Measurements from ENCODE around the gene MCCD1.
"Not testable (repeated sequence)": the region's sequence is repeated elsewhere in the genome, so short reads cannot be mapped to it uniquely, and the experiment has no call there.

MCCD1 gene, protein sequence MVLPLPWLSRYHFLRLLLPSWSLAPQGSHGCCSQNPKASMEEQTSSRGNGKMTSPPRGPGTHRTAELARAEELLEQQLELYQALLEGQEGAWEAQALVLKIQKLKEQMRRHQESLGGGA

DNA sequence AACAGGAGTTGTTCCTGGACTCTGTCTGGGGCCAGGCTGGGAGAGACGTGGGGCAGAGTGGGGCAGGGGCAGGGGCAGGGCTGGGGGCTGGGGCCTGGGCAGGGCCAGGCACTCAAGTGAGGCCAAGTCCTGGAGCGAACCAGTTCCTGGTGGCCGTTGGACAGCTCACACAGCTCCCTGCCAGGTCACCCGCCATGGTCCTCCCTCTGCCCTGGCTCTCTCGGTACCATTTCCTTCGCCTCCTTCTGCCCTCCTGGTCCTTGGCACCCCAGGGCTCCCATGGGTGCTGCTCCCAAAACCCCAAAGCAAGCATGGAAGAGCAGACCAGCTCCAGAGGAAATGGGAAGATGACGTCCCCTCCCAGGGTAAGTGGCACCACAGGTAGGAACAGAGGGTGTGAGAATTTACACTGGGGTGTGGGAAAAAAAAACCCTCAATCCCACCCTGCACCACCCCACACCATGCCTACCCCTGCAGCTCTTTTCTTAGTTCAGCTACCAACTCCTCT is at the start of gene MCCD1:
MCCD1 (plus strand) TSS at position 142 of the 508 bp plus-strand sequence; CDS start at position 195, 53 bp downstream.
- H3K27me3 ChIP-seq (ENCODE audit: insufficient read depth, low read length), result no peaks in the 10 kb centered on the region
- no peak within 1 kb of the TSS for H3K27ac ChIP-seq (ENCODE audit: low read length)
- H3K9me3 ChIP-seq (ENCODE audit: insufficient read depth, low read depth, low read length), result no peaks in the 10 kb centered on the region
- no peak within 1 kb of the TSS for H3K4me3 ChIP-seq (ENCODE audit: low read length)
- peaks cover 47% of the 10 kb centered on the region for H3K36me3 ChIP-seq (ENCODE audit: insufficient read depth, low read depth, low read length)
- no peaks in the 10 kb centered on the region for H3K4me1 ChIP-seq (ENCODE audit: insufficient read depth, low read length)
- 0 out of 2 replicates have a peak within 1 kb of the TSS, but pooled peaks have one; percentile 15 for H3K9ac ChIP-seq (ENCODE audit: low read depth, low read length)

DNA sequence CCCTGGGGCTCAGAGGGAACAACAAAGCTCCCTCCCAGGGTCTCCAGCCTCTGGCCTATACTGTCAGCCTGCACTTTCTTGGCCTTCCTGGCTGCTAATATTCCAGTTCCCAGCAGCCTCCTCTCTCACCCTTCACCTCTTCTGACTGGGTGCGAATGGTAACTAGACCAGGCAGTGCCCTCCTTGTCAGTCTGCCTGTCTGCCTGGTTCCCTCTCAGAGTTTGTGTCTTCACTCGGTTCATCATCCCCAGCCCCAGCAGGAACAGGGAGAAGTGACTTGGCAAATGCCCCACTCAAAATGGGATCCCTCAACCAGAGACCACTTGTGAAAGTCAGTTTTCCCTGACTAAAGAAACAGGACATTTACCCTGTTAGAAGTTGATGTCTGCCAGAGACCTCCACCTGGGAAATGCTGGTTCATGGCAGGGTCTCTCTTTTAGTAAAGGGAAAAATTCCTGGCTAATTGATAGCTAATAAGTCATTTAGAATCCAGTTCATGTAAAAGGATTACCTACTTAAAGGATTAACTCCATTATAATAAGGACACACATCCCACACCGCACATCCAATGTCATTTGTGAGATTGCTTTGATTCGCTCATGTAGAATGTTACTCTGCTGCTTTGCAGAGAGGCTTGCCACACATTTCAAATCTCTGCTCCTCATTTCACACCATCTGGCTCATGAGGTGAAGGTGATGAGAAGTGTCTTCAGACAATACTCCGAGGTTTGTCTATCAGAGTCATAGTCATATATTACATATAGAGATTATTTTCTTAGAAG is 49.4 kb upstream of the MCCD1 start:
- Histone ChIP-seq H3K27ac (ENCODE audit: low read length) (no peak overlapping the region), H3K27me3 (ENCODE audit: insufficient read depth, low read length) (peaks cover 13% of the 10 kb centered on the region; the same call in 1 of the 2 replicates), H3K9me3 (ENCODE audit: insufficient read depth, low read depth, low read length) (no peaks in the 10 kb centered on the region), H3K9ac (ENCODE audit: low read depth, low read length) (no peak overlapping the region), H3K36me3 (ENCODE audit: insufficient read depth, low read depth, low read length) (no peaks in the 10 kb centered on the region), H3K4me1 (ENCODE audit: insufficient read depth, low read length) (no peaks in the 10 kb centered on the region), H3K4me3 (ENCODE audit: low read length) (no peak overlapping the region)

DNA sequence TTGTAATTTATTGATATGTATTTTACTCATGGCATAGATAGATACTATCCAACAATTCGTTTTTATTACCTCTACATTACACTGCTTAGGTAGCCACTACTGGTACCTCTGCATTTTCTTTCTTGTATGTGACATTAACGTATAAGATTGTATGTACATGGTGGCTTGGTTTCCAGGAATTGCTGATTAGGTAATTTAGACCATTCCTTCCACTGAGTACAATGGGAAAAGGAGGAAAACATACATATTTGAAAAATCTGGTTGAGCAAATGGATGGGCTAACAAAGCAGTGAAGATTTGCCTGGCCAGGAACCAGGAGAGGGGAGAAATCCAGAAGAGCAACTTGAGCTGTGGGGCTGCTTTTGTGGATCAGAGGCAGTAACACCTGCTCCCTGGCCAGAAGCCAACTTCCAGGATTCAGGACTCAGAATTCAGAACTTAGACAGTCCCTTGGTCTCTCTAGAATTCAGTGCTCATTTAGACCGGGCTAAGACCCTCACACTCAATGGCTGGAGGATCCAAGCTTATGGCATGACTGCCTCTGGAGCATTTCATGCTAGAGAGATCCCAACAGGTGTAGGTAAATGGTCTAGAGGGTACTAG is 48.7 kb upstream of the MCCD1 start:
- H3K27ac ChIP-seq (ENCODE audit: low read length), result no peak overlapping the region
- no peak overlapping the region for H3K9ac ChIP-seq (ENCODE audit: low read depth, low read length)
- H3K27me3 ChIP-seq (ENCODE audit: insufficient read depth, low read length), result peaks cover 13% of the 10 kb centered on the region; the same call in 1 of the 2 replicates
- H3K36me3 ChIP-seq (ENCODE audit: insufficient read depth, low read depth, low read length), result no peaks in the 10 kb centered on the region
- no peaks in the 10 kb centered on the region for H3K4me1 ChIP-seq (ENCODE audit: insufficient read depth, low read length)
- H3K4me3 ChIP-seq (ENCODE audit: low read length), result no peak overlapping the region
- no peaks in the 10 kb centered on the region for H3K9me3 ChIP-seq (ENCODE audit: insufficient read depth, low read depth, low read length)

DNA sequence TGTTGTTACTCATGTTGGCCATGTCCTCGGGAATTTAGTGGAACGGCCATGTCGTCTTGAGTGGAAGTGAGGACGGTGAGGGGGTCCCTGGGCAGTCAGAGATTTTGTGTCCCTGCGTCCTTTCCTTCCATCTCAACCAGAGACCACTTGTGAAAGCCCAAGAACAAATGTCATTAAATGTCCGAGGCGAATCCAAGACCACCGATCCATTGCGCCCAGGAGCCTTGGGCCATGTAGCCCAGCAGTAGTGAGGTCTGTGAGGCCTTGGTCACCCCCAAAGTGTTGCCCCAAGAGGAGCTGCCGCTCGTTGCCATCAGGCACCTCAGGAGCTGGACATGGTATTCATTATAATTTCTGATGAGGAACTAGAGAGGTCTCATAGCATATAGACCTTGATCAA is 48.2 kb upstream of the MCCD1 start:
- H3K27me3 ChIP-seq (ENCODE audit: insufficient read depth, low read length), result peaks cover 13% of the 10 kb centered on the region; the same call in 1 of the 2 replicates
- H3K9me3 ChIP-seq (ENCODE audit: insufficient read depth, low read depth, low read length), result no peaks in the 10 kb centered on the region
- no peaks in the 10 kb centered on the region for H3K36me3 ChIP-seq (ENCODE audit: insufficient read depth, low read depth, low read length)
- H3K4me3 ChIP-seq (ENCODE audit: low read length), result no peak overlapping the region
- no peak overlapping the region for H3K9ac ChIP-seq (ENCODE audit: low read depth, low read length)
- H3K27ac ChIP-seq (ENCODE audit: low read length), result no peak overlapping the region
- no peaks in the 10 kb centered on the region for H3K4me1 ChIP-seq (ENCODE audit: insufficient read depth, low read length)

DNA sequence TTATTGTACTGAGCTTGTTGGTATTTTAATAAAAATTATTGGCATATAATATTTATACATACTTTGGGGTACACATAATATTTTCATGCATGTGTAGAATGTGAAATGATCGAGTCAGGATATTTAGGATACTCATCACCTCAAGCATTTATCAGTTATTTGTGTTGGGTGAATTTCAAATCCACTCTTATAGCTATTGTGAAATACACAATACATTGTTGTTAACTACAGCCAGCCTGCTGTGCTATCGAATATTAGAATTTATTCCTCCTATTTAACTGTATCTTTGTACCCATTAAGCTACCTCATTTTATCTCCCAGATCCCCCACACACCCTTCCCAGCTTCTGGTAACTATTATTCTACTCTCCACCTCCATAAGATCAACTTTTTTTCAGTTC is 45.4 kb upstream of the MCCD1 start:
- Histone ChIP-seq H3K27me3 (ENCODE audit: insufficient read depth, low read length) (peaks cover 4% of the 10 kb centered on the region; the same call in 1 of the 2 replicates), H3K9ac (ENCODE audit: low read depth, low read length) (no peak overlapping the region), H3K4me3 (ENCODE audit: low read length) (no peak overlapping the region), H3K9me3 (ENCODE audit: insufficient read depth, low read depth, low read length) (peaks cover 4% of the 10 kb centered on the region; the same call in 1 of the 2 replicates), H3K27ac (ENCODE audit: low read length) (no peak overlapping the region), H3K4me1 (ENCODE audit: insufficient read depth, low read length) (no peaks in the 10 kb centered on the region), H3K36me3 (ENCODE audit: insufficient read depth, low read depth, low read length) (no peaks in the 10 kb centered on the region)

DNA sequence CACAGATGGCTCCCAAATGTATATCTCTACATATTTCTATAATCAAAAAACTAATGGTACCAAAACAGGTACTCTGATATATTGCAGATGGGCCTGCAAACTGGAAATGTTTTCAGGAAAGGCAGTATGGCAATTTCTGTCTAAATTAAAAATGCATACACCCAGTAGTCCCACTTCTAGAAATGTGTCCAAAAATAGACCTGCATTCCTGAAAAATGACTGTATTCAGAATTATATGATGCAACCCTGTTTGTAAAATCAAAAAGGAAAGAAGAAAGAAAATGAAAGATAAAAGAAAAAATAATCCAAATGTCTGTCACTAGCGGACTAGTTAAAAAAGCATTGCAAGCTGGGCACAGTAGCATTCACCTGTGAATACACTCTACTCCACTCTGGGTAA is 43.7 kb upstream of the MCCD1 start:
- no peak overlapping the region for H3K4me3 ChIP-seq (ENCODE audit: low read length)

DNA sequence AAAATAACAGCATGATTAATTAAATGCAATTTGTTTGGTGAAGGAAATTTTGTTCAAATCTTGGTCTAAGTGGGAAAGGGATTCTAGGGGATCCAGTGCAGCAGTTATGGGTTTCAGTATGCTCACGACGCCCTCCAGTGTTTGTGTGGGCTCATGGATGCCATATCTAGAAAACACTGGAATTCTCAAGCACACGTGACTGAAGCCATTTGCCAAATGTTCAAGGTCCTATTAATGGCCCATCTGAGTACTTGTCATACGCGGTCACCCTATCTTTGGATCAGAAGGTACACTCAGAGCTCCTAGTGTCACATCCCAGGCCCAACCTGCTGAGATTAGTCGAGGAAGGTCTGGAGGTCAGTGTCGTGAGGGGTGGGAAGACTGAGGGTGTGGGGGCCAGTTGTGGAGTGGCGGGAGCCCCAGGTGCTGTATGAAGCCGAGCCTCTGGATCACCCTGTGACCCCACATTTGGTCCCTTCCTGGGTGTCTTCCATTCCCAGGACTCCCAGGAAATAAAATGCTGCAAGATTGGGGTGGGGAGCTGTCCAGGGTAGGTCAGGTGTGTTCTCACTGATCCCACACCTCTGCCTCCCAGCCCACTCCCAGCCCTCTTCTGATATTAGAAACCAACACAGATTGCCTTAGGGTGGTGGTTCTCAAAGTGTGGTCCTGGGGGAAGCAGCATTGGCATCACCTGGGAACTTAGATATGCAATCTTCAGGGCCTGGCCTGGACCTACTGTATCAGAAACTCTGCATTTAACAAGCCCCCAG is 42.5 kb upstream of the MCCD1 start:
- not testable (repeated sequence) for H3K9ac ChIP-seq (ENCODE audit: low read depth, low read length); H3K36me3 ChIP-seq (ENCODE audit: insufficient read depth, low read depth, low read length); H3K9me3 ChIP-seq (ENCODE audit: insufficient read depth, low read depth, low read length); H3K27me3 ChIP-seq (ENCODE audit: insufficient read depth, low read length); H3K27ac ChIP-seq (ENCODE audit: low read length); H3K4me1 ChIP-seq (ENCODE audit: insufficient read depth, low read length); H3K4me3 ChIP-seq (ENCODE audit: low read length)

More for the DNA sequence above, 43.7 kb upstream of the MCCD1 start:
- peaks cover 4% of the 10 kb centered on the region; the same call in 1 of the 2 replicates for H3K9me3 ChIP-seq (ENCODE audit: insufficient read depth, low read depth, low read length)
- H3K36me3 ChIP-seq (ENCODE audit: insufficient read depth, low read depth, low read length), result no peaks in the 10 kb centered on the region
- no peaks in the 10 kb centered on the region for H3K27me3 ChIP-seq (ENCODE audit: insufficient read depth, low read length)
- H3K27ac ChIP-seq (ENCODE audit: low read length), result no peak overlapping the region
- no peaks in the 10 kb centered on the region for H3K4me1 ChIP-seq (ENCODE audit: insufficient read depth, low read length)
- no peak overlapping the region for H3K9ac ChIP-seq (ENCODE audit: low read depth, low read length)

DNA sequence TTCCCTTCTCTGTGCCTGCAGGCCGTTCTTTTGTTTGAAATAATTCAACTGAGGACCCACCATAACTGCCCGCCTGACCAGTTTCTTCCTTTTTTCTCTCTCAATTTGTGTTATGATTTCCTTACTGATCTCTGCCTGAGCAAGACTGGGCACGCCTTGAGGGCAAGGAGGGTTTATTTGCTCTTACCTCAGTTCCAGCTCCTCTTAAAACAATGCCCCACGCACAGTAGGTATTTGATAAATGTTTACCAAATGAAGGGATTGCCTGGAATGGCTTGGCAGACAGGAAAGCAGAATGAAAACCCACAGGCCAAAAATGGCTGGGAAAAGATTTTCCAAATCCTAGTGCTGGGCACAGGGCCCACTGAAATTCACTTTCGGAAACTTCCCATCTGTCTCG is 41.1 kb upstream of the MCCD1 start:
- H3K27ac ChIP-seq (ENCODE audit: low read length); H3K9ac ChIP-seq (ENCODE audit: low read depth, low read length); H3K27me3 ChIP-seq (ENCODE audit: insufficient read depth, low read length); H3K9me3 ChIP-seq (ENCODE audit: insufficient read depth, low read depth, low read length); H3K36me3 ChIP-seq (ENCODE audit: insufficient read depth, low read depth, low read length); H3K4me1 ChIP-seq (ENCODE audit: insufficient read depth, low read length); H3K4me3 ChIP-seq (ENCODE audit: low read length): not testable (repeated sequence)

DNA sequence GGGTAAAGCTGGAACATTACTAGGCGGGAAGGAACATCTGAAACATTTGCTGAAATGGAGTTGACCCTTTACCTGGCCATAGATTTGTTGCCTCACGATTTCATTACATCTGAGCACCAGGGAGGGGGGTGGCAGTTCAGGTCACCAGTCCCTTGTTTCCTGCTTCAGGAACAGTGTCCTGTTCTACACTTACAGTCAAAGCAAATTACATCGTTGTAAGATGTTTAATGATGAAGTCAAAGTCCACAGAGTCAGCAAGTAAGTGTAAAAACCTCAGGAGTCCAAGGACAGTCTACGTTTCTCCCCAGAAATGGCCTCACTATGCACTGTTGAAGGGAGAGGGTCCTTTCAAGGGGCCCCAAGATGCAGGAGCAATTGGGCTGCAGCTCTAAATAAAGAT is 39.7 kb upstream of the MCCD1 start:
- no peak overlapping the region for H3K4me3 ChIP-seq (ENCODE audit: low read length)
- H3K36me3 ChIP-seq (ENCODE audit: insufficient read depth, low read depth, low read length), result no peaks in the 10 kb centered on the region
- no peak overlapping the region for H3K9ac ChIP-seq (ENCODE audit: low read depth, low read length)
- peaks cover 4% of the 10 kb centered on the region; the same call in 1 of the 2 replicates for H3K9me3 ChIP-seq (ENCODE audit: insufficient read depth, low read depth, low read length)
- no peak overlapping the region for H3K27ac ChIP-seq (ENCODE audit: low read length)
- H3K4me1 ChIP-seq (ENCODE audit: insufficient read depth, low read length), result no peaks in the 10 kb centered on the region
- peaks cover 2% of the 10 kb centered on the region for H3K27me3 ChIP-seq (ENCODE audit: insufficient read depth, low read length)

DNA sequence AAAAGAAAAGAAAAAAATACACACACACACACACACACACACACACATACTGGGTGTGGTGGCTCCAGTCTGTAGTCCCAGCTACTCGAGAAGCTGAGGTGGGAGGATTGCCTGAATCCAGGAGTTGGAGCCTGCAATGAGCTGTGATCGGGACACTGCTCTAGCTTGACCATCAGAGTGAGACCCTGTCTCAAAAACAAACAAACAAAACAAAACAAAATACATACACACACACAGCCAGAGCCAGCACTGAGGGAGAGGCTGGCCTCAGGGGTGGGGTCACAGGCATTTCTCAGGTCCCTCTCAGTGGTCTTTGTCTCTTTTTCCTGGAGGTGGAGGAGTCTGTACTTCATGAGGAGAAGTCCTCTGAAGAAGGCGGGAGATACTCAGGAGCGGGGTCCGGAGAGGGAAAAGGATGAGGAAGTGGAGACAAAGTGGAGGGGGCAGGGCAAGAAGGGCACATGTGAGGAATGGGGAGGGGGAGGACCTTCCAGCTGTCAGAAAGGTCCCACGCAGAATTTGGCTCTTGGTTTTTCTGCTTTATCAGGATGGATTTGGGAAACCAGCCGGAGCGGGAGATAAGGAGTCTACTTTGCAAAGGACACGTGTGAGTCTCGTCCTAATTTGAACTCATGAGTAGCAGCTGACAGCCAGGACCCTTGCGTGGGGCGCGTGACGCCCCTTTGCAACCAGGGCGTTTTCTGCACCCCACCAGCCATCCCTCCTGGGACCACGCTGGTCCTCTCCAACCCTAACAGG is 38.5 kb upstream of the MCCD1 start:
- Histone ChIP-seq H3K27me3 (ENCODE audit: insufficient read depth, low read length) (peaks cover 14% of the 10 kb centered on the region), H3K9me3 (ENCODE audit: insufficient read depth, low read depth, low read length) (peaks cover 4% of the 10 kb centered on the region; the same call in 1 of the 2 replicates), H3K27ac (ENCODE audit: low read length) (no peak overlapping the region), H3K4me1 (ENCODE audit: insufficient read depth, low read length) (peaks cover 3% of the 10 kb centered on the region), H3K36me3 (ENCODE audit: insufficient read depth, low read depth, low read length) (no peaks in the 10 kb centered on the region), H3K9ac (ENCODE audit: low read depth, low read length) (no peak overlapping the region), H3K4me3 (ENCODE audit: low read length) (no peak overlapping the region)

DNA sequence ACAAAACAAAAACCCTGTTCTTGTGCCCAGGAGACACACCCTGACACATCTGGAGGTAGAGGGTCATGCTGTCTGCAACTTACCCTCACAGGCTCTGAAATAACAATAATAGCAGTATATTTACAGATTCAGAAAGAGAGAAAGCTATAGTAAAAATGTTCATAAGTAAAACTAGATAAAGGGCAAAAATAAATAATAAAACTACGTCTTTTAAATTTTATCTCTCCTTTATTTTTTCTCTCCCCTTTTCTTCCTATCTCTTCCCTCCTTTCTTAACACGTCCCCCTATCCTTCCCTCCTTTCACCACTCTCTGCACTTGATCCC is 35.2 kb upstream of the MCCD1 start:
- H3K9me3 ChIP-seq (ENCODE audit: insufficient read depth, low read depth, low read length); H3K9ac ChIP-seq (ENCODE audit: low read depth, low read length); H3K4me1 ChIP-seq (ENCODE audit: insufficient read depth, low read length); H3K27ac ChIP-seq (ENCODE audit: low read length); H3K36me3 ChIP-seq (ENCODE audit: insufficient read depth, low read depth, low read length): not testable (repeated sequence)
- peak overlapping the region; percentile 80; the same call in 1 of the 2 replicates for H3K4me3 ChIP-seq (ENCODE audit: low read length)
- H3K27me3 ChIP-seq (ENCODE audit: insufficient read depth, low read length), result peaks cover 44% of the 10 kb centered on the region

Data from iPS-20b (cell line).